Fibroblast of the aortic adventitia (primary cell): Measurements from ENCODE around the gene CCDC18. TPM values are rescaled to one million over a fixed set of nuclear protein-coding genes. Genes with fewer than 3 reads are reported as not detected.
"Not testable (repeated sequence)": the region's sequence is repeated elsewhere in the genome, so short reads cannot be mapped to it uniquely, and the experiment has no call there.

Source experiments
- DNase-seq: peaks from one replicate; pipeline ENCODE4 v3.0.0-alpha.2; 2010; ENCODE audit warnings: low read depth
- H3K4me3 ChIP-seq: 2 replicates; pipeline ENCODE4 v1.5.1; 2011; ENCODE audit warnings: low read depth, mild to moderate bottlenecking, control low read depth, low read length, moderate library complexity
- total RNA-seq: library from RNA; depleted of rRNA; stranded (reverse); fragments of >200 nt; gene quantifications from 2 replicates; pipeline ENCODE4 v1.2.3, GENCODE V29; 2012; ENCODE audit warnings: low replicate concordance
- TF ChIP-seq, protein P1 (sequence below): IDR thresholded peaks from 2 replicates; pipeline ENCODE4 v1.5.1; 2011; ENCODE audit warnings: mild to moderate bottlenecking, low read length, control low read depth, inconsistent platforms; ENCODE audit not compliant: insufficient read depth

Gene CCDC18
- total RNA-seq, 1 donor = 16.0 TPM

DNA sequence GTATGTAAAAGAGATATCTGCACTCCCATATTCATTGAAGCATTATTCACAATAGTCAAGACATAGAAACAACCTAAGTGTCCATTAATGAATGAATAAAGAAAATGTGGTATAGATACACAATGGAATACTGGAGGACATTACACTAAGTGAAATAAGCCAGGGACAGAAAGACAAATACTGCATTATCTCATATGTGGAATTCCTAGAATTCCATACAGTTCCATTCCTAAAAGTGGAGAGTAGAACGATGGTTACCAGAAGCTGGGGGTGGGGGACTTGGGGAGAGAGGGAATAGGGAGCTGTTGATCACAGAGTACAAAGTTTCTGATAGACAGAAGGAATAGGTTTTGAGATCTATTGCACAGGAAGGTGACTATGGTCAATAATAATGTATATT is 7.7 kb upstream of the CCDC18 start:
- TF ChIP-seq, protein P1, sequence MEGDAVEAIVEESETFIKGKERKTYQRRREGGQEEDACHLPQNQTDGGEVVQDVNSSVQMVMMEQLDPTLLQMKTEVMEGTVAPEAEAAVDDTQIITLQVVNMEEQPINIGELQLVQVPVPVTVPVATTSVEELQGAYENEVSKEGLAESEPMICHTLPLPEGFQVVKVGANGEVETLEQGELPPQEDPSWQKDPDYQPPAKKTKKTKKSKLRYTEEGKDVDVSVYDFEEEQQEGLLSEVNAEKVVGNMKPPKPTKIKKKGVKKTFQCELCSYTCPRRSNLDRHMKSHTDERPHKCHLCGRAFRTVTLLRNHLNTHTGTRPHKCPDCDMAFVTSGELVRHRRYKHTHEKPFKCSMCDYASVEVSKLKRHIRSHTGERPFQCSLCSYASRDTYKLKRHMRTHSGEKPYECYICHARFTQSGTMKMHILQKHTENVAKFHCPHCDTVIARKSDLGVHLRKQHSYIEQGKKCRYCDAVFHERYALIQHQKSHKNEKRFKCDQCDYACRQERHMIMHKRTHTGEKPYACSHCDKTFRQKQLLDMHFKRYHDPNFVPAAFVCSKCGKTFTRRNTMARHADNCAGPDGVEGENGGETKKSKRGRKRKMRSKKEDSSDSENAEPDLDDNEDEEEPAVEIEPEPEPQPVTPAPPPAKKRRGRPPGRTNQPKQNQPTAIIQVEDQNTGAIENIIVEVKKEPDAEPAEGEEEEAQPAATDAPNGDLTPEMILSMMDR = no peak
- DNase-seq = peak; percentile 55
- no peak overlapping the region for H3K4me3 ChIP-seq

DNA sequence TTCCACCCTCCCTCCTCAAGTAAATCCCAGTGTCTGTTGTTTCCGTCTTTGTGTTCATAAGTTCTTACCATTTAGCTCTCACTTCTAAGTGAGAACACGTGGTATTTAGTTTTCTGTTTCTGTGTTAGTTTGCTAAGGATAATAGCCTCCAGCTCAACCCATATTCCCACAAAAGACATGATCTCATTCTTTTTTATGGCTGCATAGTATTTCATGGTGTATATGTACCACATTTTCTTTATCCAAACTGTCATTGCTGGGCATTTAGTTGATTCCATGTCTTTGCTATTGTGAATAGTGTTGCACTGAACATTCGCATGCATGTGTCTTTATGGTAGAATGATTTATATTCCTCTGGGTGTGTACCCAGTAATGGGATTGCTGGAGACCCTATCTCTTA is 5.9 kb upstream of the CCDC18 start:
- not testable (repeated sequence) for H3K4me3 ChIP-seq, DNase-seq

DNA sequence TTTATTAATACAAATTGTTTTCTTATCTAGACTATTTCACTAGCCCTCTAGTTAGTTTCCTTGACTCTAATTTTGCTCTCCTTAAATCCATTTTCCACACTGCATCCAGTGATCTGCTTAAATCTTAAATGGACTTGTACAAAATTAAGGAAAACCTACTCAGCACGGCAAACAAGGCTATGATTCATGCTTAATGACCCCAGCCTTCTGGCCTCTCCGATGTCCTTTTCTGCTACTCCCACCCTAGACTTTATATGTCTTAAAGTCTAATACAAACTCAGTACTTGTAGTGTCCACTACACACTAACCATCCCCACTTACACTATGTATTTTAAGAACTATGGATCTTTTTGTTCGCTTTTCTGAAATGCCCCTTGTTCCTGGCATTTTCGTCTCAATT is 2.5 kb upstream of the CCDC18 start:
- DNase-seq = peak; percentile 52
- H3K4me3 ChIP-seq = peak overlapping the region; percentile 100
- TF ChIP-seq, protein P1 = no peak

DNA sequence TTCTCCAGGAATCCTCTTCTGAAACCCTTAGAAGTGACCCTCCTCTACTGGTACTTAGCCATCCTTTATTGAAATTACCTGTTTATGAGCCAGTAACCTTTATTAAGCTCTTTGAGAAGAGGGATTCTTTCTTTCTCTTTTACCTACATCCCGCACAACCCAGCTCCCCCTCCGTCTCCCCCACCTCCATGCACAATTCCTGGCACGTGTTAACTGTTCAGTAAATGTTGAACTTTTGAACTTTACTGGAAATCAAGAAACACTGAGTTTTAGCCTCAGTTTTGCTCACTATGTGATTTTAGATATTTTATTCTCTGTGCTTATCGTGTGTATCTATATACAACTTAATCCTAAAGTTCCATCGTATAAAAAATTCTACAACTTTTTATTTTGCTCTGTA is 2.1 kb upstream of the CCDC18 start:
- H3K4me3 ChIP-seq = peak overlapping the region; percentile 100
- TF ChIP-seq, protein P1 = no peak
- DNase-seq = peak; percentile 42

DNA sequence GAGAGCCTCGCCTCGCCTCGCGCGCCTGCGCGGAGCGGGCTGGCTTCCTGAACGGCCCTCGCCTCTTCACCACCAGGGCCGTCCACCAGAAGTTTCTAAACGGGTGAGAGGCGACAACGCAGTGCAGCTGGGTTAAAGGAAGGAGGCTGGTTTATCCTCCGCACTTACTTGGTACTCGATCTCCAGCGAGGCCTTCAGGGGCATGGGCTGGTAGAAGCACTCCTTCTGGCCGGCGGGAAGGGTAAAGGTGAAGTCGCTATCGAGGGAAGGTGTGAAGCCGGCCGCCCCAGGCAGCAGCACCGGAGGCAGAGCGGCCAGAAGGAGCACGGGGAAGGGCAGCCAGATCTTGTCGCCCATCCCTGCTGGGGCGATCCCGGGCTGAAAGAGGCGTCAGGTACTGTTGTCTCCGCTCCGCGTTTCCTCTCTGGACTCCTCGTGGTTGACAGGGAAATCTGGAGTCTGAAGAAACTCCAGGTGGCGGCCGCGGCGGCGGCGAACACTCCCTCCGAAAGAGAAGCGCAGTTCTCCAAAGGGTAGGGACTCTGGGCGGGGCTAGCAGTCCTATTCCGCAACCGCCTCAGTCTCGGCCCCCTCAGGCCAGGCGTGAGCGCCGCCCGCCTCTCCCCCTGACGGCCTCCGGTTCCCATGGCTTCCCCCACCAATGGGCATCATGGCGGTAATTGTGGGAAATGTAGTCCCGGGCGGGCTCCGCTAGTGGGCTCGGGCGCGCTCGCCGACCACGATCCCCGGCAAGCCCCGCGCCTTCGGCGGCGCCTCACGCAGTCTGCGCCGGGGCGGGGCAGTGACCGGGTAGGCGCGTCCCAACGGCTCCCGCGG is 420 bp upstream of the CCDC18 start, which contains the start of gene TMED5:
TMED5 (minus strand) TSS at position 528 of the 837 bp plus-strand sequence; CDS start at position 357, 171 bp downstream.
- peak; percentile 98 for DNase-seq
- H3K4me3 ChIP-seq = peak within 1 kb of the TSS; percentile 100
- TF ChIP-seq, protein P1 = peak; percentile 47

DNA sequence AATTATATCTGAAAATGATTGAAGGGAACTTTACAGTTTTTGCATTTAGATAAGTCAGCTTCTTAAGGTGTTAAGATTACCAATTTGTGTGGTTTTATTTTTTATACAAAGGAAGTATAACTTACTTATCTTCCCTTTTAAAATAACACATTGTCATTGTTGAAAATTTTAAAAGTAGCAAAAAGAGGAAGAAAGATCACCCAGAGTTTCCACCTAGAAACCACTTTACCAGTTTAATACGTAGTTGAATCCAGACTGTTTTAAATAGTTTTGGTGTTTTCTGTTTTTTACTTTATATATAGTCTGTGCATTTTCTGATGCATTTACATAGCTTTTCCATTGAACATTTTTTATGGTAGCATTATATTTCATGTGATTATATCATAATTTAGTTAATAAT is 6.1 kb downstream of the CCDC18 start:
- DNase-seq = no peak
- H3K4me3 ChIP-seq = no peak overlapping the region
- TF ChIP-seq, protein P1 = no peak

DNA sequence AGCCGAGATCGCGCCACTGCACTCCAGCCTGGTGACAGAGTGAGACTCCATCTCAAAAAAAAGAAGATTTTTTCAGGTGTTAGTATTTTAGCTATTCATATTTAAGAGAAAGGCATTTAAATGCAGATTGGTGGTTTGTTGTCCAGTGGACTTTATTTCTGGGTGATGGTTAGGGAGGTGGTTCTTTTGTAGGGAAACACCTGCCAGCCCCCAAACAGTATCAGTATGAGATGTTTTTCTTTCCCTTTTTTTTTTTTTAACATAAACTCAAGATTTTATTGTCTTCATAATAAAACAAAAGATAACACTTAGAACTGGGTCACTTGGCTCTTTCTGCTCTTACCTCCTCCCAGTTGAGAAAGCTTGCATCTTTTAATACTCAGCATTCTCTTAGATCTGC is 9.9 kb downstream of the CCDC18 start:
- no peak overlapping the region for H3K4me3 ChIP-seq
- no peak for DNase-seq
- TF ChIP-seq, protein P1 = no peak
